UCSD-AML1 (cell line): ENCODE results near the gene POLE2.
A peak's percentile ranks its signal among the peaks of the same experiment; 100 is the strongest.
"Not testable (repeated sequence)": the region's sequence is repeated elsewhere in the genome, so short reads cannot be mapped to it uniquely, and the experiment has no call there.

Source experiments
- DNase-seq: peaks from one replicate; lab custom pipeline; 2025; ENCODE audit not compliant: unreplicated experiment; lab: John Stamatoyannopoulos, UW

POLE2 gene

DNA sequence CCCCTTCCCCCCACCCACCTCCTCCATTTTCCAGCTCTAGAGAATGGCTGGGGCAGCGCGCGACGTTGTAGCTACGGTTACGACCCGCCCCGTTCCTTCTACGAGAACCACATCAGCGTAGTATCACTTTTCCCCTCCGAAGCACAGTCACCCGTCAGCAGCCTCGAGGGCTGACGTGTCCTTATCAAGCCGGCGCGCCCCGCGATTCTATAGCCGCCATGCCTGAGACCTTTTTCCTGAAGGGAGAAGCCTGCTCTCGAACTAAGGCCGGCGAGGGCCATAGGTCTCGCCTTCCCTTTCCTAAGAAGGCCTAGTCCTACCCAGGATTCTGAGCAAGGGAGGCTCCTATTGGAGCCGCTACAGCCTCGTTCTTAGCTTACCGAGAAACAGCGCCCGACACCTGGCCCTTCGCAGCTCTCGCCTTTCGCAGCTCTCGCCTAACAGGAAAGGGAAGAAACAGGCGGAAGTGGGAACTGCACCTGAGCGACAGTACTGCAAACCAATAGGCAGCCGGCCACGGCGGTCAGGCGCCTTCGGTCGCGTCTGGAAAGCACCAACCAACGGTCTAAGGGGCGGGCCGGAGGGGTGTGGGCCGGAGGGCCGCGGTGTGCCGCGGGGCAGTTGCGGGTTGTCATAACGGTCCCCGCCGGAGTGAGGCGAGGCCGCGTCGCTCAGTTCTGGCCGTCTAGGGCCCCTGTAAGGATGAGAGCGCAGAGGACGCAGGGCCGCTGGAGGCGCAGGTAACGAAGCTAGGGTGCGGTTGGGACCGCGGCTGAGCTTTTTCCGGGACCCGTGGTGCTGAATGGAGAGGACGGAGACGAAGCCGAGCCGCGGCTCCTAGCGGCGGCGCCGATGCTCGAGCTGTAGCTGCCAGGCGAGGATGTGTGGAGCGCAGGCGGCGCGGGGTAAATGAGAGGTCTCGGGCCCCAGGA is 67.6 kb downstream of the POLE2 start, which contains the start of the genes MGAT2 and RPL36AL:
Gene MGAT2 (plus strand): TSS at position 618 of the 932 bp plus-strand sequence. CDS start 470 bp downstream, outside the sequence.
Gene RPL36AL (minus strand): TSS at position 445 of the 932 bp plus-strand sequence. CDS start 1,522 bp downstream, outside the sequence.
- peak; percentile 96 for DNase-seq

DNA sequence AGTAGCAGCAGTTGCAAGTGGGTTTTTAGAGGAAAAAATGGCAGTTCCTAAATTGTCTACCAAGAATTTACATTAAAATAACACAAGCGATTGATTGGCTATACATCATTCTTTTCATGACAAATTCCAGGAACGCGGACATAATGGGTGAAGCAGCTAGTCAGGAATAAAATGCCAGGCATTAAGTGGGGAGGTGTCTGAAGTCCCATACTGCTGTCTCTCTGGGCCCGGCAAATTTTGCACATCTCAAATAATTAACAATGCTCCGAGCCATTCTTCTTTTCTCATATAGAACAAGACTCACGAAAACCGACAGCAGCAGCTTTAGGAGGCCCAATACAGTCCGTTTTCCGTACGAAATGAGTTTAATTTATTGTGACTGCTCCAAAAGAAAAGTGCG is 68.3 kb downstream of the POLE2 start:
- DNase-seq = no peak

DNA sequence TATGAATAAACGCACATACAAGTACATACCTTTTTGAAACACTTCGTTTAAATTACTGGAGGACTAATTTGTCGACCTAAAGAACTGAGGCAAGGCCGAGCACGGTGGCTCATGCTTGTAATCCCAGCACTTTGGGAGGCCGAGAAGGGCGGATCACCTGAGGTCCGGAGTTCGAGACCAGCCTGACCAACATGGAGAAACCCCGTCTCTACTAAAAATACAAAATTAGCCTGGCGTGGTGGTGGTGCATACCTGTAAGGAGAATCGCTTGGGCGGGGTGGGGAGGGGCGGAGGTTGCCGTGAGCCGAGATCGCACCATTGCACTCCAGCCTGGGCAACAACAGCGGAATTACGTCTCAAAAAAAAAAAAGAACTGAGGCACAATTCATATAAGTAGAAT is 68.7 kb downstream of the POLE2 start:
- not testable (repeated sequence) for DNase-seq

DNA sequence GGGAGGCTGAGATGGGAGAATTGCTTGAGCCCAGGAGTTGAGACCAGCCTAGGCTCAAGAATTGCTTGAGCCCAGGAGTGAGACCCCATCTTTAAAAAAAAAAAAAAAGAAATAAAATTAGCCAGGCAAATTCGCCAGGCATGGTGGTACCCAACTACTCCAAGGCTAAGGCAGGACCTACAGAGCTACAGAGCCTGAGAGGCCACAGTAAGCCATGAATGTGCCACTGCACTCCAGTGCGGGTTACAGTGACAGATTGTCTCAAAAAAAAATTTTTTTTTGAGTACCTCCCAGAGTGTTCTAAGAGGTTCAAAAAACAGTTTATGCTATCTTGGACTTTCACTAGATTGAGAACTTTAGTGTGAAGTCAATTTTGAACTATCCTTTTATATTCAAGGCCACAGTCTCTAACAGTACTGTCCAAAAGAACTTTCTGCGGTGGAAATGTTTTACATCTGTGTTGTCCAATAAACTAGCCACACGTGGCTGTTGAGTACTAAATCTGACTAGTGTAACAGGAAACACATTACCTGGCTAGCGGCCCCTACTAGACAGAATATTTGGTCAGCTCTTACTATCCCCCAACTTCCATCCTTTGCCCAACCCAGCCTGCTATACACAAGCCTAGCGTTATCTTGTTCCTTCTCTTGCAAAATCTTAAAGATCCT is 70.0 kb downstream of the POLE2 start:
- no peak for DNase-seq

DNA sequence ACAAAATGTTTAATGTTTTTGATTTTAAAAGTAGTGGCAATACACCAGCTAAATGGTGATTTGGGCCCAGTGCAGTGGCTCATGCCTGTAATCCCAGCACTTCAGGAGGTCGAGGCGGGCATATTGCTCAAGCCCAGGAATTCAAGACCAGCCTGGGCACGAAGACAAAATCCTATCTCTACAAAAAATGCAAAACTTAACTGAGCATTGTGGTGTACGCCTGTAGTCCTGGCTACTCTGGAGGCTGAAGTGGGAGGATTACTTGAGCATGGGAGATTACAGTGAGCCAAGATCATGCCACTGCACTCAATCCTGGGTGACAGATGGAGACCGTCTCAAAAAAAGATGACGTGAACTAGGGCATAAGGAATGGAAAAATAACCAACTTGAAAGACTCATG is 72.2 kb downstream of the POLE2 start:
- no peak for DNase-seq

DNA sequence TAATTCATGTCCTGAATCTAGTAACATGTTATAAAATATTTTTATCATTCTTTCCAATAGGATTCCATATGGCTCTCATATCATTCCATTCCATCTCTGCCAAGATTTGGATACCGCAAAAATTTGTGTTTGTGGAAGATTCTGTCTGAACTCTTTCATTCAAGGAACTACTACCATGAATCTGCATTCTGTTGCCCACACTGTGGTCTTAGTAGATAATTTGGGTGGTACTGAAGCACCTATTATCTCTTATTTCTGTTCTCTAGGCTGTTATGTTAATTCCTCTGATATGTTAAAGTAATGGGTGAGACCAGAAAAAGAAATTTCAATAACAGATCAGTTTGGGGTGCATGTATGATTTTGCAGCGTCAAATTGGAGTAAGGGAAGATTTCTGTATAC is 73.8 kb downstream of the POLE2 start:
- DNase-seq = no peak

DNA sequence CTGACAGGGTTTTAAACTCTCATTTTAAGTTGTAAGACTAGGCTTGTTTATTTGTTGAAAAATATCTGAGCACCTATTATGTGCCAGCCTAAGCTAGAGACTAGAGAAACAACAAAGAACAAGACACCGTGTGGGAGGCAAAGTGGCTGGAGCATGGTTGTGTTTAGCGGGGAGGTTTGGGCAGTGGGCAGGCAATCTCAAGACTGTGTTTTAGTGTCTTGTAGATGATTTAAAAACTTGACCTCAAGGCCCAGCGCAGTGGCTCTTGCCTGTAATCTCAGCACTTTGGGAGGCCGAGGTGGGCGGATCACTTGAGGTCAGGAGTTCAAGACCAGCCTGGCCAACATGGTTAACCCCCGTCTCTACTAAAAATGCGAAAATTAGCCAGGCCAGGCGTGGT is 75.3 kb downstream of the POLE2 start:
- DNase-seq = no peak

DNA sequence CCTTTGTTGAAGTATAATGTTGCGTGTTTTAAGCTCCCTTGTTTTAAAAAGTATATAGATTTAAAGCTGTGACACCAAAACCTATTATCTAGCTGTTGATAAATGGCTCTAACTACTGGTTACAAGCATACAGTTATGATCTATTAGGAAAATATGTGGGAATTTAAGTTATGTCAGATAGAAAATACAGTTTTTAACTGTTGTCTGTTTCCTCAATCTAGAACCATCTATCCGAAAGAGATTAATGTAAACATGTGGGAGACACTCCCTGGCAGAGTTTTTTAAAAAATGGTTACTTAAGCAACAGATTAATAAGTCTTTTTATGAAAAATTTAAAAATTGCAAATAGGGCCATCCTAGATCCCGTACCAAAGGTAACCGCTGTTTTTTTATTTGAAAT is 75.8 kb downstream of the POLE2 start:
- DNase-seq = no peak

DNA sequence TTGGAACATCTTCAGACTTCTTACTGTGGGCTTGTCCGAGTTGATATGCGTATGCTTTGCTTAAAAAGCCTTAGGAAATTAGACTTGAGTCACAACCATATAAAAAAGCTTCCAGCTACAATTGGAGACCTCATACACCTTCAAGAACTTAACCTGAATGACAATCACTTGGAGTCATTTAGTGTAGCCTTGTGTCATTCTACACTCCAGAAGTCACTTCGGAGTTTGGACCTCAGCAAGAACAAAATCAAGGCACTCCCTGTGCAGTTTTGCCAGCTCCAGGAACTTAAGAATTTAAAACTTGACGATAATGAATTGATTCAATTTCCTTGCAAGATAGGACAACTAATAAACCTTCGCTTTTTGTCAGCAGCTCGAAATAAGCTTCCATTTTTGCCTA is 80.4 kb downstream of the POLE2 start:
- no peak for DNase-seq

DNA sequence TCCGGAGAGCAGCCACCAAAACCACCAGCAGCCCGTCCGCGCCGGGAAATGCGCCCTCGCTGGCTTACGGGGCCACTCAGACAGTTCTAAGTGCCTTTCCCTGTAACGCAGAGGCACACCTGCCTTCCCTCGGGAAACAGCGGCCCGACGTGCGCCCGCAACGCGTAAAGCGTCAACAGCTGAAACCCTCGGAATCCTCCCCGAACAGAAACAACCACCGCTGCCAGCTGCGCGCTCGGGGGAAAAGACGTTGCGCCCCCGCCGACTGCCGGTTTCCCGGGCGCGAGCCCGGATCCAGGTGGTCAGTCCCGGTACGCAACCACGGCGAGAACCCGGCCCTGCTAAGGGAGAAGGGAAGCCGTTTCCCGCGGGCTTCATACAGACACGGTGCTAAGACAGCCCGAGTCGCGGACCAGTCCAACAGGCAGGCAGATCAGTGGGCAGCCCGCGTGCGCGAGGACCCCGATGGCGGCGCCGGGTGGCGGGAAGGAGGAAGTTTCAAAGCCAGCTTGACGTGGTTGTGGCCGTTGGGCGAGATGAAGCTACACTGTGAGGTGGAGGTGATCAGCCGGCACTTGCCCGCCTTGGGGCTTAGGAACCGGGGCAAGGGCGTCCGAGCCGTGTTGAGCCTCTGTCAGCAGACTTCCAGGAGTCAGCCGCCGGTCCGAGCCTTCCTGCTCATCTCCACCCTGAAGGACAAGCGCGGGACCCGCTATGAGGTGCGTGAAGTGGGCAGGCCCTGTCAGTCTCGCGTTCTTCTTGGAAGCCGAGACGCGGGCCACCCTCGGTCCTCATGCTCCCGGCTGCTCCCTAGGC is 89.3 kb downstream of the POLE2 start, which contains the start of gene LRR1:
Gene LRR1 (plus strand): TSS at position 456 of the 816 bp plus-strand sequence. CDS start 81 bp downstream, at position 537.
- peak; percentile 86 for DNase-seq

DNA sequence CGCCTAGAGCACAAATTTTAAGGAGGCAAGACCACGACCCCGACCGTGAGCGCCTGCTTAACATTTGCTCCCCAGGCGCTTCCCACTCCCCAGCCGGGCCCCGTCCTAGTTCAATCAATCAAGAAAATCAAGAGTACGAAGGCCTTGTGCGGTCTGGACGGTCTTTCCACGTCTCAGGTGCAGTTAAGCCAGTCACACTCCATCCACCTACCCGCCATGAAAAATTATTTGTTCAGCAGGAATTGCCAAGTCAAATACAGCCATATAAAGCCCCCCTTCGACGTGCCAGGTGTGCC is 89.9 kb downstream of the POLE2 start:
- DNase-seq = no peak

DNA sequence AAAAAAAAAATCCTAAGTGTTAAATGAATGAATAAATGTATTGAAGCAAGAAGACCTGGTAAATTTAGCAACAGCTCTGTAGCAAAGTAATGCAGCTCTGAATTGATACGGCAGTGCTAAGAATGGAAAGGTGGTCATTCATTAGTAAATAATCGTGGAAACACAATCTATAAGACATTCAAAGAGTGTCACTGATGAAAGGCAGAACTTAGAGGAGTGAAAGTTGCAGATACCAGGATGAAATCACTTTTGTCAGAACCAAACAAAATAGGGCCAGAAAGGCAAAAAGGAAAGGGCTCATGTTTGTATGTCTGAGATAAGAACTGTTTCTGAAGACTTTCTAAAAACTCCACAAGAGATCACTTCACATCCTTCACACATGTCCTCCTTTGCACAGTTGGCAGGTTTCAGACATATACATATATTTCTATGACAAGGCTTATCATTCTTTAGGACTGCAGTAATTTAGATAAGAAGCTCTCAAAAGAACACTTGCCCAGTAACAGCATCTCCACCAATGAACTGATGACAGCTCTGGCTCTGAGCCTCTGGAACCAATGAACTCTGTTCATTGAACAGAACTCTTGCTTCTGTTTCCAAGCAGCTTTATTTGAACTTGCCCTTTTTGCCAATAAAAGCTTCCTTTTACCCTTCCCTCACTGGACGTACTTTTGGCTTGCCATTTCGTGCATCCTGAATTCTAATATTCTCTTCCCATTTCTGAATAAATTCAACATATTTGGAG is 93.5 kb downstream of the POLE2 start:
- no peak for DNase-seq
